ENCODE results near the gene RAB11FIP4. TPM values are rescaled to one million over a fixed set of nuclear protein-coding genes. Genes with fewer than 3 reads are reported as not detected.

RAB11FIP4 gene
- total and polyA plus RNA-seq, 4 donors = 5.2 to 19.1 (median 12.8) TPM

- ATAC-seq (ENCODE audit: insufficient read depth, low FRiP score) = no peak
- H3K4me3 ChIP-seq = no peak overlapping the region
- peaks cover 0 to 4% (median 3%) of the 10 kb centered on the region in 3 donors for H3K27me3 ChIP-seq (ENCODE audit: control insufficient read depth in 3 of 3, insufficient read depth in 3 of 3, low read length in 2 of 3)
- DNase-seq = peak in 2 of 3 donors; percentile 14 to 16
- TF ChIP-seq, protein P1, sequence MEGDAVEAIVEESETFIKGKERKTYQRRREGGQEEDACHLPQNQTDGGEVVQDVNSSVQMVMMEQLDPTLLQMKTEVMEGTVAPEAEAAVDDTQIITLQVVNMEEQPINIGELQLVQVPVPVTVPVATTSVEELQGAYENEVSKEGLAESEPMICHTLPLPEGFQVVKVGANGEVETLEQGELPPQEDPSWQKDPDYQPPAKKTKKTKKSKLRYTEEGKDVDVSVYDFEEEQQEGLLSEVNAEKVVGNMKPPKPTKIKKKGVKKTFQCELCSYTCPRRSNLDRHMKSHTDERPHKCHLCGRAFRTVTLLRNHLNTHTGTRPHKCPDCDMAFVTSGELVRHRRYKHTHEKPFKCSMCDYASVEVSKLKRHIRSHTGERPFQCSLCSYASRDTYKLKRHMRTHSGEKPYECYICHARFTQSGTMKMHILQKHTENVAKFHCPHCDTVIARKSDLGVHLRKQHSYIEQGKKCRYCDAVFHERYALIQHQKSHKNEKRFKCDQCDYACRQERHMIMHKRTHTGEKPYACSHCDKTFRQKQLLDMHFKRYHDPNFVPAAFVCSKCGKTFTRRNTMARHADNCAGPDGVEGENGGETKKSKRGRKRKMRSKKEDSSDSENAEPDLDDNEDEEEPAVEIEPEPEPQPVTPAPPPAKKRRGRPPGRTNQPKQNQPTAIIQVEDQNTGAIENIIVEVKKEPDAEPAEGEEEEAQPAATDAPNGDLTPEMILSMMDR (IDR thresholded peaks at IDR 0.05; ENCODE audit: control extremely low read depth, extremely low read depth) = no peak
- no peak overlapping the region for H3K9ac ChIP-seq (ENCODE audit: insufficient read depth in 1 of 2, low read length in 2 of 2)
- no peaks in the 10 kb centered on the region for H3K36me3 ChIP-seq (ENCODE audit: control insufficient read depth in 4 of 4, insufficient read depth in 4 of 4, low read length in 4 of 4)
- H3K4me1 ChIP-seq (ENCODE audit: control insufficient read depth in 5 of 5, insufficient read depth in 5 of 5, low read length in 5 of 5) = peaks cover 0 to 38% (median 10%) of the 10 kb centered on the region in 5 donors
- no peaks in the 10 kb centered on the region for H3K9me3 ChIP-seq (ENCODE audit: control insufficient read depth in 4 of 4, insufficient read depth in 3 of 4, low read length in 3 of 4)
- peak overlapping the region; percentile 72 to 96 for H3K27ac ChIP-seq (ENCODE audit: low read depth in 1 of 2, low read length in 1 of 2)
- 62 to 80% methylated on average over 10 of the region's 10 CpGs for WGBS, 2 donors
Measured at GRCh38 chr17:31560616-31561235, 169.3 kb downstream of the RAB11FIP4 start.

DNA sequence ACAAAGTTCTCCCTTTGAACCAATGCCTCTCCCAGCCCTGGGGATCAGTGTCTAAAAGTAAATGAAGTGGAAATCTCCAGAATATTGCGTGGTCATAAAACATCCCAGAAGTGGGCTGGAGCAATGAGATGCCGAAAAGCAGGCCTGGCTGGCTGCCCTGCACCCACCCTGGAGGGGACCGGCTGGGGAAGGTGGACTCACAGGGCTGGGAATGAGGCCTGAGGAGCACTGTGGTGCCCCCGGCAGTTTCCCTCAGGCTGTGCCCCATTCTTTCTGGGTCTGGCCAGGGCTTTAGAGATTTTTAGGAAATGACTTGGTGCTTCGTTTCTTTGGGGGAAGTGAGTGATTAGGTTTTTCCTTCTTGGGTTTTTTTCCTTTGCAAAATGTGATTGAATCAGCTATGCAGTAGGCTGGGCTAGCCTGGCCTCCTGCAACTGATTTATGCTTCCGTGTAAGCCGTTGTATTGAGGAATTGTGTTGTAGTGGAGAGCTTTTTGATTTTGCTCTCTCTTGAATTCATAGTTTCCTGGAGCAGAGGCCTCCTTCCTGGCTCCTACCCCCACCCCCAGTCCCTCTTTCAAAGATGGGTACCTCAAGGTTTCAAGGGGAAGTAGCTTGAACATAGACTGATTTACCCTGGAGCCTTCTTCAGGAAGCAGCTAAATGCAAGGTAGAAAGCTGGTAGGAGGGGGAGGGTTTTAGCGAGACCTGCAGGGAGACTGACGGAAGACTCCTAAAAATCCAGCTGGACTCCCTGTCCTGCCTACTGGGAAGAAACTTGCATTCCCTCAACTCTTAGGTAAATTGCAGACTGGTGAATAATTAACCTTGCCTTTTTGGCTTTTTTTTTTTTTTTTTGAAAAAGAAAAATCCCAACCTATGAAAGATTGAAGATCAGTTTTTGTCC, 170.2 kb downstream of the RAB11FIP4 start:
- Histone ChIP-seq H3K9me3 (ENCODE audit: control insufficient read depth in 4 of 4, insufficient read depth in 3 of 4, low read length in 3 of 4) (no peaks in the 10 kb centered on the region), H3K9ac (ENCODE audit: insufficient read depth in 1 of 2, low read length in 2 of 2) (no peak overlapping the region), H3K27ac (ENCODE audit: low read depth in 1 of 2, low read length in 1 of 2) (peak overlapping the region in 1 of 2 donors; percentile 81), H3K4me1 (ENCODE audit: control insufficient read depth in 5 of 5, insufficient read depth in 5 of 5, low read length in 5 of 5) (peaks cover 0 to 38% (median 12%) of the 10 kb centered on the region in 5 donors), H3K27me3 (ENCODE audit: control insufficient read depth in 3 of 3, insufficient read depth in 3 of 3, low read length in 2 of 3) (peaks cover 0 to 4% (median 3%) of the 10 kb centered on the region in 3 donors), H3K36me3 (ENCODE audit: control insufficient read depth in 4 of 4, insufficient read depth in 4 of 4, low read length in 4 of 4) (no peaks in the 10 kb centered on the region), H3K4me3 (no peak overlapping the region)
- 41 to 46% methylated on average over 9 of the region's 9 CpGs for WGBS, 2 donors
- TF ChIP-seq, protein P1 (IDR thresholded peaks at IDR 0.05; ENCODE audit: control extremely low read depth, extremely low read depth) = no peak
- peak in 2 of 3 donors; percentile 11 to 35 for DNase-seq
- ATAC-seq (ENCODE audit: insufficient read depth, low FRiP score) = no peak

DNA sequence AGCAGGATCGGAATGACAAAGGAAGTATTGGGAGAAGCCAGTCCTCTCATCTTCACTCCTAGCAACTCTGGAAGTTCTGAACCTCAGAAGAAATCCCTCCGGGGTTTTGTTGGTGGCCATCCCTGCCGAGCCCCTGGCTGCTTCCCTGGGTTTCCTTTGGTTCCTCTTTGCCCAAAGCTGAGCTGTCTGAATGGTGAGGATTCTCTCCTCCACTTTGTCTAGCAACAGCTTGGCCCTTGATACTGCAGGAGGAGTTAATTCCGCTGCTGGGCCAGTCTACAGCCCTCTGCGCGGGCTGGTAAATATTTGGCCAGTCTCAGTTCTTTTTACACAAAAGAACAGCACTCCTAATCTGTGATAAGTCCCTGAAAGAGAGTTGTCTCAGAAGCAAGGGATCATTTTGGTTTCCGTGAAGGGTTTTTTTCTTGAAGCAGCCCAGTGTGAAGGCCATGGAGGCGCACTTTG, 170.9 kb downstream of the RAB11FIP4 start:
- Histone ChIP-seq H3K27me3 (ENCODE audit: control insufficient read depth in 3 of 3, insufficient read depth in 3 of 3, low read length in 2 of 3) (peaks cover 0 to 4% (median 3%) of the 10 kb centered on the region in 3 donors), H3K9ac (ENCODE audit: insufficient read depth in 1 of 2, low read length in 2 of 2) (no peak overlapping the region), H3K27ac (ENCODE audit: low read depth in 1 of 2, low read length in 1 of 2) (peak overlapping the region in 1 of 2 donors; percentile 13), H3K36me3 (ENCODE audit: control insufficient read depth in 4 of 4, insufficient read depth in 4 of 4, low read length in 4 of 4) (no peaks in the 10 kb centered on the region), H3K4me3 (no peak overlapping the region), H3K9me3 (ENCODE audit: control insufficient read depth in 4 of 4, insufficient read depth in 3 of 4, low read length in 3 of 4) (no peaks in the 10 kb centered on the region), H3K4me1 (ENCODE audit: control insufficient read depth in 5 of 5, insufficient read depth in 5 of 5, low read length in 5 of 5) (peaks cover 0 to 38% (median 12%) of the 10 kb centered on the region in 5 donors)
- DNase-seq = peak in 1 of 3 donors; percentile 24
- ATAC-seq (ENCODE audit: insufficient read depth, low FRiP score) = no peak
- whole genome bisulfite sequencing, 2 donors = 74 to 82% methylated on average over 8 of the region's 8 CpGs
- TF ChIP-seq, protein P1 (IDR thresholded peaks at IDR 0.05; ENCODE audit: control extremely low read depth, extremely low read depth) = no peak

Data from lung (tissue), 12 donors.